K562 (cell line): ENCODE data around the gene TM4SF5. TPM values are rescaled to one million over a fixed set of nuclear protein-coding genes. Genes with fewer than 3 reads are reported as not detected.

ENCODE experiments used
- ATAC-seq: fragments of 200-7000 bp; cut with Tn5 transposase; 3 replicates; pipeline ENCODE4 v1.9.1; 2020; ENCODE audit warnings: moderate library complexity
- BruUV-seq: library from RNA; stranded (reverse); fragments of 400-500 nt; replicated peaks from 2 replicates; lab custom pipeline; 2021; lab: Mats Ljungman, UMichigan
- CTCF ChIA-PET: fragments of 300-600 bp; formaldehyde crosslinking; extraction: SDS; loops from one replicate; lab custom pipeline; 2021; ENCODE audit warnings: low intra/inter-chr PET ratio; lab: Yijun Ruan, JAX
- POLR2A ChIA-PET: fragments of 300-600, 350-650 bp; sonication (Branson Sonifier 250); formaldehyde crosslinking; extraction: SDS; loops from one replicate; lab custom pipeline; 2021; ENCODE audit warnings: antibody characterized with exemption, inconsistent platforms; lab: Yijun Ruan, JAX
- DNase-seq, 4 experiments: peaks; one replicate each; pipeline versions ENCODE4 v3.0.0 to v3.0.0-alpha.2; 2011 to 2018; ENCODE audit warnings: low spot score in 3 of 4, mixed read lengths in 3 of 4; ENCODE audit errors: extremely low read depth in 1 of 4
- FAIRE-seq: peaks from 2 replicates; lab custom pipeline; 2011; peaks lifted over from hg19 to GRCh38; lab: Jason Lieb, UNC
- H2AFZ ChIP-seq: 2 replicates; pipeline ENCODE4 v1.6.0; 2011; ENCODE audit warnings: low read depth, low read length, control low read depth, inconsistent platforms
- H3K27ac ChIP-seq: fragments of 200-600 bp; 3 replicates; pipeline ENCODE4 v1.8.0; 2011; ENCODE audit warnings: low read depth, mild to moderate bottlenecking, control low read depth, inconsistent platforms, low read length, moderate library complexity, mixed read lengths; ENCODE audit errors: extremely low read depth
- H3K27me3 ChIP-seq, 2 experiments: fragments of 300-600 bp in 1 of 2; 2 replicates in 1 of 2; 3 replicates in 1 of 2; pipeline versions ENCODE4 v1.6.0 to v1.8.0; 2011; ENCODE audit warnings: inconsistent platforms in 2 of 2, low read length in 2 of 2, mild to moderate bottlenecking in 1 of 2, mixed read lengths in 1 of 2, moderate library complexity in 1 of 2; ENCODE audit not compliant: control insufficient read depth in 2 of 2, insufficient read depth in 2 of 2
- H3K36me3 ChIP-seq: fragments of 300-600 bp; 3 replicates; pipeline ENCODE4 v1.8.0; 2011; ENCODE audit warnings: mild to moderate bottlenecking, low read length, inconsistent platforms; ENCODE audit not compliant: control insufficient read depth, insufficient read depth
- H3K4me1 ChIP-seq, 2 experiments: fragments of 200-600 bp in 1 of 2; replicated peaks in 1 of 2; 2 replicates in 1 of 2; 3 replicates in 1 of 2; pipeline versions ENCODE4 v1.5.1 to v1.8.0; 2011; ENCODE audit warnings: inconsistent platforms in 2 of 2, low read length in 2 of 2, mild to moderate bottlenecking in 1 of 2, mixed read lengths in 1 of 2, moderate library complexity in 1 of 2; ENCODE audit not compliant: control insufficient read depth in 2 of 2, insufficient read depth in 2 of 2
- H3K4me2 ChIP-seq: 2 replicates; pipeline ENCODE4 v1.6.1; 2011; ENCODE audit warnings: low read length, control low read depth, inconsistent platforms, mixed read lengths; ENCODE audit not compliant: insufficient read depth
- H3K4me3 ChIP-seq: fragments of 200-600 bp; sonication (generic), shearing (Covaris generic); 2 replicates; pipeline ENCODE4 v1.5.1; 2016; ENCODE audit warnings: control low read depth, inconsistent platforms
- H3K79me2 ChIP-seq: fragments of 200-600 bp; 3 replicates; pipeline ENCODE4 v1.8.0; 2011; ENCODE audit warnings: low read length, inconsistent platforms; ENCODE audit not compliant: control insufficient read depth, insufficient read depth
- H3K9ac ChIP-seq, 2 experiments: 2 replicates each; pipeline versions ENCODE4 v1.6.0 to v1.6.1; 2011; ENCODE audit warnings: low read depth in 2 of 2, low read length in 2 of 2, control low read depth in 1 of 2, inconsistent platforms in 1 of 2, mild to moderate bottlenecking in 1 of 2, mixed read lengths in 1 of 2; ENCODE audit not compliant: insufficient read depth in 1 of 2
- H3K9me1 ChIP-seq: one replicate; pipeline ENCODE4 v1.6.0; 2011; ENCODE audit warnings: inconsistent platforms, mild to moderate bottlenecking, low read length, moderate library complexity; ENCODE audit not compliant: control insufficient read depth, insufficient read depth
- H3K9me3 ChIP-seq: replicated peaks from 2 replicates; pipeline ENCODE4 v1.5.1; 2011; ENCODE audit warnings: low read depth, low read length, inconsistent platforms; ENCODE audit not compliant: control insufficient read depth, insufficient read depth
- H4K20me1 ChIP-seq: replicated peaks from 2 replicates; pipeline ENCODE4 v1.6.1; 2011; ENCODE audit warnings: low read length, inconsistent platforms, mixed read lengths; ENCODE audit not compliant: control insufficient read depth, insufficient read depth
- ATF1 ChIP-seq, 2 experiments: fragments of 450-650 bp in 1 of 2; IDR thresholded peaks; 2 replicates each; pipeline ENCODE4 v1.6.1; 2016; ENCODE audit warnings: missing compliant biosample characterization in 1 of 2, missing genetic modification characterization in 1 of 2
- CBFA2T2 ChIP-seq: fragments of 450-650 bp; conservative IDR thresholded peaks from 2 replicates; pipeline ENCODE4 v1.6.1; 2017; ENCODE audit warnings: mild to moderate bottlenecking
- CBFA2T3 ChIP-seq: fragments of 450-650 bp; IDR thresholded peaks from 2 replicates; pipeline ENCODE4 v1.6.1; 2017
- CBX5 ChIP-seq: IDR thresholded peaks from 2 replicates; pipeline ENCODE4 v1.6.1; 2014; ENCODE audit warnings: low read depth, borderline replicate concordance
- CREM ChIP-seq: IDR thresholded peaks from 2 replicates; pipeline ENCODE4 v1.6.1; 2014; ENCODE audit warnings: antibody characterized with exemption, low read depth
- KDM1A ChIP-seq, 2 experiments: fragments of 450-650 bp; IDR thresholded peaks; 2 replicates each; pipeline ENCODE4 v1.6.1; 2016; ENCODE audit warnings: mild to moderate bottlenecking in 2 of 2
- MEIS2 ChIP-seq: fragments of 450-650 bp; IDR thresholded peaks from 2 replicates; pipeline ENCODE4 v1.6.1; 2014; ENCODE audit warnings: mild to moderate bottlenecking; ENCODE audit not compliant: partially characterized antibody
- RBM39 ChIP-seq: fragments of 200-400 bp; formaldehyde crosslinking; optimal IDR thresholded peaks from 2 replicates; pipeline ENCODE3; 2018; ENCODE audit warnings: low read depth, low read length
- RCOR1 ChIP-seq, 2 experiments: IDR thresholded peaks; 2 replicates each; pipeline ENCODE4 v1.6.1; 2012; ENCODE audit warnings: low read depth in 2 of 2, low read length in 2 of 2, borderline replicate concordance in 1 of 2, improper control_type of control experiment in 1 of 2
- ZFP1 ChIP-seq: fragments of 450-650 bp; formaldehyde crosslinking; IDR thresholded peaks from 2 replicates; pipeline ENCODE4 v1.4.0; 2020; ENCODE audit warnings: mild to moderate bottlenecking, mixed read lengths
- WGBS: fragments of 100-300 bp; shearing (Covaris generic); methylation state at CpG from one replicate; pipeline ENCODE4 v1.1.6; 2016; ENCODE audit warnings: low coverage, mixed read lengths; ENCODE audit not compliant: insufficient coverage; ENCODE audit errors: missing lambda C conversion rate; 5-methylcytosine and 5-hydroxymethylcytosine counted together
- in situ Hi-C: fragments of 300-500 bp; cut with MboI; formaldehyde crosslinking; loops from 4 replicates; pipeline ENCODE4 v1.15.0; 2018; ENCODE audit warnings: inconsistent platforms, mixed read lengths
- intact Hi-C: fragments of 100-400 bp; cut with micrococcal nuclease; formaldehyde crosslinking; loops from 2 replicates; pipeline ENCODE4 v1.14.2; 2022
- polyA plus RNA-seq, 8 experiments: library from polyadenylated mRNA; depleted of rRNA in 4 of 8; stranded (reverse) in 5 of 8; unstranded in 3 of 8; fragments of >200 nt; fragmentation: Nextera tagmentation in 2 of 8; fragmentation: Illumina TruSeq in 1 of 8; extraction: Ambion mirVana in 2 of 8; extraction: Trizol in 1 of 8; gene quantifications; 2 replicates each; pipeline versions ENCODE4 v1.2.1 to v1.2.3, GENCODE V29; 2011 to 2014; ENCODE audit warnings: inconsistent platforms in 1 of 8, missing spikeins in 1 of 8
- total RNA-seq, 7 experiments: library from RNA; depleted of rRNA in 6 of 7; stranded (reverse); fragments of >200 nt in 6 of 7; fragmentation: Illumina TruSeq in 2 of 7; extraction: Trizol in 2 of 7; gene quantifications; 2 replicates each; pipeline versions ENCODE4 v1.2.1 to v1.2.3, GENCODE V29; 2011 to 2021; ENCODE audit warnings: low replicate concordance in 1 of 7
- TF ChIP-seq, protein P1 (sequence below): sonication (generic); formaldehyde crosslinking; IDR thresholded peaks from 2 replicates; pipeline ENCODE4 v1.4.0; 2020; ENCODE audit warnings: mild to moderate bottlenecking, missing genetic modification reagents
- TF ChIP-seq, protein P2 (sequence below): sonication (generic); formaldehyde crosslinking; IDR thresholded peaks from 2 replicates; pipeline ENCODE4 v1.8.0; 2023; ENCODE audit warnings: mild to moderate bottlenecking, missing genetic modification reagents
- TF ChIP-seq, protein P3 (sequence below), 2 experiments: fragments of 450-650 bp in 1 of 2; sonication (generic) in 1 of 2; formaldehyde crosslinking in 1 of 2; IDR thresholded peaks in 1 of 2; conservative IDR thresholded peaks in 1 of 2; 2 replicates each; pipeline versions ENCODE4 v1.6.1 to v1.8.1; 2016 to 2023; ENCODE audit warnings: mild to moderate bottlenecking in 2 of 2, moderate library complexity in 2 of 2, inconsistent platforms in 1 of 2, missing genetic modification reagents in 1 of 2

Gene TM4SF5
- total and polyA plus RNA-seq, 9 of the 15 experiments (the other 6 are each of a cell fraction or from before 2014, with no cell fraction given) = not detected

DNA sequence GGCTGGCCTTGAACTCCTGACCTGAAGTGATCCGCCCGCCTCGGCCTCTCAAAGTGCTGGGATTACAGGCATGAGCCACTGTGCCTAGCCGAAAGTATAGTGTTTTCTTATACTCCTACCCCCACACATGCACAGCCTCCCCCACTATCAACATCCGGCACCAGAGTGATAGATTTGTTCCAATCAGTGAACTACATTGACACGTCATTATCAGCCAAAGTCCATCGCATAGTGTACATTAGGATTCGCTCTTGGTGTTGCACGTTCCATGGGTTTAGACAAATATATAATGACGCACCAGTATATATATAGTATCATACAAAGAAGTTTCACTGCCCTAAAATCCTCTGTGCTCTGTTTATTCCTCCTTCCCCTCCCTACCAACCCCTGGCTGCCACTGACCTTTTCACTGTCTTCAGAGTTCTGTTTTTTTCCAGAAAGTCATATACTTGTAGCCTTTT is 11.9 kb upstream of the TM4SF5 start:
- in situ Hi-C loops (no loop called here), intact Hi-C loops (no loop called here)
- Histone ChIP-seq H3K27me3 (peaks cover 8 to 21% of the 10 kb centered on the region in 2 experiments; a peak in 4 of 5 replicates), H3K79me2 (no peaks in the 10 kb centered on the region), H4K20me1 (no peaks in the 10 kb centered on the region), H3K27ac (no peak overlapping the region), H3K9me3 (no peaks in the 10 kb centered on the region), H3K4me3 (no peak overlapping the region), H2AFZ (no peak overlapping the region), H3K9me1 (no peaks in the 10 kb centered on the region), H3K4me2 (no peak overlapping the region), H3K36me3 (no peaks in the 10 kb centered on the region), H3K4me1 (no peaks in the 10 kb centered on the region; a peak in 2 of 5 replicates), H3K9ac (no peak overlapping the region)
- DNase-seq = peak in 1 of 4 experiments; percentile 24
- TF ChIP-seq ATF1 (CRISPR knock-in tag; IDR thresholded peaks at IDR 0.05) (no peak), ATF1 (tag; IDR thresholded peaks at IDR 0.05) (0 out of 2 replicates have a peak, but pooled peaks have one; percentile 23), CREM (peak; percentile 72), KDM1A (IDR thresholded peaks at IDR 0.05) (peak; percentile 56 to 57; a peak in 2 of 4 replicates), CBFA2T2 (0 out of 2 replicates have a peak, but pooled peaks have one; percentile 17), RBM39 (no peak), RCOR1 (IDR thresholded peaks at IDR 0.05; ENCODE audit: borderline replicate concordance in 1 of 2, low read depth in 2 of 2, low read length in 2 of 2) (0 out of 4 replicates have a peak, but pooled peaks of 1 of the 2 experiments have one; percentile 39), MEIS2 (peak; percentile 35), CBFA2T3 (peak; percentile 64), CBX5 (no peak), ZFP1 (CRISPR knock-in tag) (no peak)
- TF ChIP-seq, protein P1, sequence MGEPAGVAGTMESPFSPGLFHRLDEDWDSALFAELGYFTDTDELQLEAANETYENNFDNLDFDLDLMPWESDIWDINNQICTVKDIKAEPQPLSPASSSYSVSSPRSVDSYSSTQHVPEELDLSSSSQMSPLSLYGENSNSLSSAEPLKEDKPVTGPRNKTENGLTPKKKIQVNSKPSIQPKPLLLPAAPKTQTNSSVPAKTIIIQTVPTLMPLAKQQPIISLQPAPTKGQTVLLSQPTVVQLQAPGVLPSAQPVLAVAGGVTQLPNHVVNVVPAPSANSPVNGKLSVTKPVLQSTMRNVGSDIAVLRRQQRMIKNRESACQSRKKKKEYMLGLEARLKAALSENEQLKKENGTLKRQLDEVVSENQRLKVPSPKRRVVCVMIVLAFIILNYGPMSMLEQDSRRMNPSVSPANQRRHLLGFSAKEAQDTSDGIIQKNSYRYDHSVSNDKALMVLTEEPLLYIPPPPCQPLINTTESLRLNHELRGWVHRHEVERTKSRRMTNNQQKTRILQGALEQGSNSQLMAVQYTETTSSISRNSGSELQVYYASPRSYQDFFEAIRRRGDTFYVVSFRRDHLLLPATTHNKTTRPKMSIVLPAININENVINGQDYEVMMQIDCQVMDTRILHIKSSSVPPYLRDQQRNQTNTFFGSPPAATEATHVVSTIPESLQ (CRISPR knock-in tag) = no peak
- TF ChIP-seq, protein P2, sequence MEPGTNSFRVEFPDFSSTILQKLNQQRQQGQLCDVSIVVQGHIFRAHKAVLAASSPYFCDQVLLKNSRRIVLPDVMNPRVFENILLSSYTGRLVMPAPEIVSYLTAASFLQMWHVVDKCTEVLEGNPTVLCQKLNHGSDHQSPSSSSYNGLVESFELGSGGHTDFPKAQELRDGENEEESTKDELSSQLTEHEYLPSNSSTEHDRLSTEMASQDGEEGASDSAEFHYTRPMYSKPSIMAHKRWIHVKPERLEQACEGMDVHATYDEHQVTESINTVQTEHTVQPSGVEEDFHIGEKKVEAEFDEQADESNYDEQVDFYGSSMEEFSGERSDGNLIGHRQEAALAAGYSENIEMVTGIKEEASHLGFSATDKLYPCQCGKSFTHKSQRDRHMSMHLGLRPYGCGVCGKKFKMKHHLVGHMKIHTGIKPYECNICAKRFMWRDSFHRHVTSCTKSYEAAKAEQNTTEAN (CRISPR knock-in tag) = no peak
- TF ChIP-seq, protein P3, sequence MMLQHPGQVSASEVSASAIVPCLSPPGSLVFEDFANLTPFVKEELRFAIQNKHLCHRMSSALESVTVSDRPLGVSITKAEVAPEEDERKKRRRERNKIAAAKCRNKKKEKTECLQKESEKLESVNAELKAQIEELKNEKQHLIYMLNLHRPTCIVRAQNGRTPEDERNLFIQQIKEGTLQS (IDR thresholded peaks at IDR 0.05) = peak; percentile 22; the same call in 1 of the 2 replicates
- TF ChIP-seq, protein P3 (CRISPR knock-in tag; conservative IDR thresholded peaks at IDR 0.05) = no peak
- BruUV-seq = no TSS peak
- CTCF ChIA-PET = no interaction called here
- no peak; the same call in 2 of the 3 replicates for ATAC-seq
- WGBS = 2% methylated on average over 10 of the region's 10 CpGs
- POLR2A ChIA-PET = no interaction called here
- FAIRE-seq = no peak
